Activated naive CD4-positive, alpha-beta T cell (primary cell): Measurements from ENCODE around the gene MYT1.
"Not testable (repeated sequence)": the region's sequence is repeated elsewhere in the genome, so short reads cannot be mapped to it uniquely, and the experiment has no call there.

ENCODE experiments used
- DNase-seq, 4 experiments: peaks; one replicate each; lab custom pipeline; 2025; lab: John Stamatoyannopoulos, UW

MYT1 gene

DNA sequence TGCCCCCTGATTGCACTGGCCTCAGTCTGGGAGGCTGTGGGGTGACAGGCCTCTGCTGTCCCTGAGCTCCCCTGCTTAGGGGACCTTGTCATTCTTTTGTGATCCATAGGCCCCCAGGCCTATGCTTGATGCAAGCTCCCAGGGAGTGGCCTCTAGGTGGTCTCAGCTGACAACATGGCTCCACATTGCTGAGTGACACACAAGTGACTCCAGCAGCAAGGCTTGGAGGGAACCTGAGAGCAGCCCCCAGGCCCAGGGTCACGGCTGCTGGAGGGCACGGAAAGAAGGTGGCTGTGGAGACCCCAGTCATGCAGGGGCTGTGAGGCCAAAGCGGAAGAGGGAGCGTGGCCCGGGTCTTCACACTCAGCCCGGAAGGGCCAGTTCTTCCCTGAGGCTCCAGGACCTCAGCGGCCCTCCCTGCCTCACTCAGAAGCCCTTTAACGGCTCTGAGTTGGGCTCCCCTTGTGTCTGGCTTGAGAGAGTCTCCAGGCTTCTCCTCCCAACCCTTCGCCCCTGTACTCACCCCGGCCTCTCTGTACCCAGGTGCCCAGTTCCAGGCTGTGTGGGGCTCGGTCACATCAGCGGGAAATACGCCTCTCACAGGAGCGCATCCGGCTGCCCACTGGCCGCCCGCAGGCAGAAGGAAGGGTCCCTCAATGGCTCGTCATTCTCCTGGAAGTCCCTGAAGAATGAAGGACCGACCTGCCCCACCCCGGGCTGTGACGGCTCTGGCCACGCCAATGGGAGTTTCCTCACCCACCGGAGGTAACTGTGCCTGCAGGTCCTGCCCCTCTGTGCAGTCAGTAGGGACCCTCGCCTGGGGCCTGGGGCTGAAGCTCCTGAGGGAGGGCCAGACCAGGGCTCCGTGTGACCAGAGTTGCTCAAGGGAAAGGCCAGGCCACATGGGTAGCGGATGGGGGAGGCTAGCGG lies 67.6 kb downstream of the MYT1 start:
- DNase-seq: no peak

DNA sequence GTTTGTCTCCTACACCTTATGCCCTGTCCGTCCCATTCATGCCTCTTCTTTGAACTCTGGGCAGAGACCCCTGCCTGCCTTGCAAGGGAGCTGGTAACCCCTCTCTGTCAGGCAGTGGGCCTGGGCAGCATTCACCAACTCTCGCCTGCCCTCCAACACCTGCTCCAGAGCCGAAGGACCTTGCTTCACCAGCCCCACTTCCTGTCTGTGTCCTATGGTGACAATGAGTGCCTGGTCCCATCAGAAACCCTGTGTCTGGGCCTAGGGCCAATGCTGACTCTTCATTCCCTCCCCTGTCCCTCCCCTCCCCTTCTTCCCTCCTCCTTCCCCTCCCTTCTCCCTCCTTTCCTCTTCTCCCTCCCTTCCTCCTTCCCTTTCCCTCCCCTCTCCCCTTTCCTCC lies 68.5 kb downstream of the MYT1 start:
- no peak for DNase-seq

DNA sequence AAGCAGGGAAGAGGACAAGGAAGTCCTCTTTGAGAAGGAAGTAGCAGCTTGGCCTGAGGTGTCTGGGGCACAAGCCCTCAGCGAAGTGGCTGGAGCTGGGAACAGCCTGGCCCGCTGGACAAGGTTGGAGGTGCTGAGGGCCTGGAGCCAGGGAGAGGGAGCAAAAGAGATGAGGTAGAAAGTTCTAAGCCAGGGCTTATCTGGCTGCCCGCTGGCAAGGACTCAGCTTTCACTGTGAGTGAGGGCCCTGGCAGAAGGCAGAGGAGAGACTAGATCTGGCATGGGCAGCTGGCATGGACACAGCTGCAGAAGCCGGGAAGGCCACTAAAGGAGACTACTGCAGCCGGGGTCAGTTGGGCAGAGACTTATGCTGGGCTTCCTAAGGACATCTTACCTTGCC lies 69.5 kb downstream of the MYT1 start:
- no peak for DNase-seq

DNA sequence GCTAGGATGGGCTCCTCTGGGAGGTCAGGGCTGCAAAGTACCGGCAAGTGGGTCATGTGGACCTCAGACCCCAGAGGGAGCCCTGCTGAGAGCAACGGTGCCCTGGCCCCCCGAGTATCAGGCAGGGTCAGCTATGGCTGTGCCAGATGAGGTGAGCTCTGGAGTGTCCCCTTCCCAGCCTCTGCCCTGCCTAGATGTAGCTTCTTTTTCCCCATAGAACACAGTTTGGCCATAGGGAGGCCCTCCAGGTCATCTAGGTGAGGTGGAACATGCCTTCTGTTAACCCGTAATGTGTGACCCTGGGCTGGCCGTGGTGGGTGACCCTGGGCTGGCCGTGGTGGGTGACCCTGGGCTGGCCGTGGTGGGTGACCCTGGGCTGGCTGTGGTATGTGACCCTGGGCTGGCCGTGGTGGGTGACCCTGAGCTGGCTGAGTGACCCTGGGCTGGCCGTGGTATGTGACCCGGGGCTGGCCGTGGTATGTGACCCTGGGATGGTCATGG lies 70.1 kb downstream of the MYT1 start:
- no peak for DNase-seq

DNA sequence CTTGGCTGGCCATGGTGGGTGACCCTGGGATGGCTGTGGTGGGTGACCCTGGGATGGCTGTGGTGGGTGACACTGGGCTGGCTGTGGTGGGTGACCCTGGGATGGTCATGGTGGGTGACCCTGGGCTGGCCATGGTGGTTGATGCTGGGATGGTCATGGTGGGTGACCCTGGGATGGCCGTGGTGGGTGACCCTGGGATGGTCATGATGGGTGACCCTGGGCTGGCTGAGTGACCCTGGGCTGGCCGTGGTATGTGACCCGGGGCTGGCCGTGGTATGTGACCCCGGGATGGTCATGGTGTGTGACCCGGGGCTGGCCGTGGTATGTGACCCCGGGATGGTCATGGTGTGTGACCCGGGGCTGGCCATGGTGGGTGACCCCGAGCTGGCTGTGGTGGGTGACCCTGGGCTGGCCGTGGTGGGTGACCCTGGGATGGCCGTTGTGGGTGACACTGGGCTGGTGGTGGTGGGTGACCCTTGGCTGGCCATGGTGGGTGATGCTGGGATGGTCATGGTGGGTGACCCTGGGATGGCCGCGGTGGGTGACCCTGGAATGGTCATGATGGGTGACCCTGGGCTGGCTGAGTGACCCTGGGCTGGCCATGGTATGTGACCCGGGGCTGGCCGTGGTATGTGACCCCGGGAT lies 70.8 kb downstream of the MYT1 start:
- not testable (repeated sequence) for DNase-seq

DNA sequence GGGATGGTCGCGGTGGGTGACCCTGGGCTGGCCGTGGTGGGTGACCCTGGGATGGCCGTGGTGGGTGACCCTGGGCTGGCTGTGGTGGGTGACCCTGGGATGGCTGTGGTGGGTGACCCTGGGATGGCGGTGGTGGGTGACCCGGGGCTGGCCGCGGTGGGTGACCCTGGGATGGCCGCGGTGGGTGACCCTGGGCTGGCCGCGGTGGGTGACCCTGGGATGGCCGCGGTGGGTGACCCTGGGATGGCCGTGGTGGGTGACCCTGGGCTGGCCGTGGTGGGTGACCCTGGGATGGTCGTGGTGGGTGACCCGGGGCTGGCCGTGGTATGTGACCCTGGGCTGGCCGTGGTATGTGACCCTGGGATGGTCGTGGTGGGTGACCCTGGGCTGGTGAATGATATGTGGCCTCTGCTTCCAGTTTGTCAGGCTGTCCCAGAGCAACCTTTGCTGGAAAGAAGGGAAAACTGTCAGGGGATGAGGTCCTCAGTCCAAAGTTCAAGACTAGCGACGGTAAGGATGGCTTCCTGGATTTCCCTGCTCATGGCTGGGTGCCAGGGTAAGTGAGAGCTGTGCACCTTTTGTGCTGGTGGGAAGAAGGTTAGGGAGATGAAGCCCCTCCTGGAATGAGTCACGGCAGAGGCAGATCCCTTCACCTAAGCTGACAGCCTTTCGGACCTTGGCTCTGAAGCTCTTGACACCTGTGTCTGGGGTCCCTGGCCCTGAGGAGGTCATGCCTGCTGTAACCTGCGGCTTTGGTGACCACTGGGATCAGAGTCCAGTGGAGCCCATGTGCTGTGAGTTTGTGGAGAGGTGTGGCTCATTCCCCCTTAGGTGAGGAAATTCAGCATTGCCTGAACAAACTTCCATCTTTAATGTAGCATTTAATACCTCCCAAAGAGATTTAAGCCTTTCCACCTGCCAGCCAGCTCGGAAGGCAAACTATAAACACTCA lies 72.2 kb downstream of the MYT1 start:
- no peak for DNase-seq

DNA sequence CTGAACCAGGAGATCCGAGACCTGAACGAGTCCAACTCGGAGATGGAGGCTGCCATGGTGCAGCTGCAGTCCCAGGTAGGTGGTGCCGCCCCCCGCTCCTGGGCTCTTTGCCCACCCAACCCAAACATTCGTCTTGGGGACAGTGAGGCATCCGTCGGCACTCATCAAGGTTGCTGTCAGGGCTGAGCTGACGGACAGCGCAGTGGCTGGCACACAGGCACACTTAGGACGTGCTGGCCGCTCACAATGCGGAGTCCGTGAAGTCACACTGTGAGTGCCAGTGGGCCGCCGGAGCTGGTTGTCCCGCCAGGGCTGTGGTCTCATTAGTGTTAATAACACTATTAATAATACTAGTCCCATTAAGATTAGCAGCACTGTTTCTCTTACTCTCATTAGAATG lies 73.1 kb downstream of the MYT1 start:
- DNase-seq: no peak

DNA sequence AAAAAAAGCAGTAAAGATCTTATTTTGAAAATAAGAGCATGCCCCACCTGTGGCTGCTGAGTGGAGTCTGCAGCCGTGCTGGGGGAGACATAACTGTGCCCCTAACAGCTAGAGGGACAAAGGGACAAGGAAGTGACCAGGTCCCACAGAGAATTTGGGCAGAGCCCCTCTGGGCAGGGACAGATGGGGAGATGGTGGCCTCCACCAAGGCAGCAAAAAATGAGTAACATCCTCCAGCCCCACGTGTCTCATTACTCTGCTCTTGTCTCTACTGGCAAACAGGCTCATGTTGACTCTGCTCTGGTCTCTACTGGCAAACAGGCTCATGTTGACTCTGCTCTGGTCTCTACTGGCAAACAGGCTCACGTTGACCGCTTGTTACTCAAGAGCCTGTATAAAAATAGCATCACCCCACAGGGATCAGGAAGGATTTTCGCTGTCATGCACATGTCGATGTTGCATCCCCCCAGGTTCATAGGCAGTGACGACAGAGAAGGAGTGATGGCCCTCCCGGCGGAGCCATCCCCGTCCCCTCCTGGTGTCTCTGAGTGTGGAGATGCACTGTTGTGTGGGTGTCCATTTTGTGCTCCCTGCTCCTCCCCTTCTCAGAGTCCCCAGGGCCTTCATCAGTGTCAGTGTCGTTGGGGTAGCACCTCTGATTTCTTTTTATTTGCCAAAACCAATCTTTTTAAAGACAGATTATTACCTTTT lies 74.0 kb downstream of the MYT1 start:
- DNase-seq: no peak

DNA sequence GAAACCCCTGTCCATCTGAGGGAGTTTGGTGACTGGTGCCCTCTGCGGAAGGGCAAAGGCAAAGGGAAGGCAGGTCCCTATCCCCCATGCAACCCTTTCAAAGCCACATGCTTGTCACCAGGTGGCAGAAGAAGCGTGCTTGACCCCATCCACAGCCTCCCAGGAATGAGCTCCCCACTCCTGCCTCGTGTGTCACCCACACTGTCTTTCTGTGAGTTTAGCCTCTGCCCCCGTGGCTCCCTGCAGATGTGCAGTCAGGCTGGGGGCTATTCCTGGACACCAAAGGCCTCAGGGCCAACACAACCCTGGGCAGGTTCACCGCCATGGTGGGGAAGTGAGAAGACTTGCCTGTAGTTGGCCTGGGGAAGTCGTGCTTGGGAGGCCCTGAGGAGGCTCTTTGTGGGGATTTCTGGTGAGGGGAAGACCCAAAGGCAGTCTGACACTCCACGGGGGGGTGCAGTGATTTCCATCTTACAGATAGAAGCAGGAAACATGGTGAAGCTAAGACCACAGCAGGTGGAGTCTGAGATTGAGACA lies 74.7 kb downstream of the MYT1 start:
- no peak for DNase-seq

DNA sequence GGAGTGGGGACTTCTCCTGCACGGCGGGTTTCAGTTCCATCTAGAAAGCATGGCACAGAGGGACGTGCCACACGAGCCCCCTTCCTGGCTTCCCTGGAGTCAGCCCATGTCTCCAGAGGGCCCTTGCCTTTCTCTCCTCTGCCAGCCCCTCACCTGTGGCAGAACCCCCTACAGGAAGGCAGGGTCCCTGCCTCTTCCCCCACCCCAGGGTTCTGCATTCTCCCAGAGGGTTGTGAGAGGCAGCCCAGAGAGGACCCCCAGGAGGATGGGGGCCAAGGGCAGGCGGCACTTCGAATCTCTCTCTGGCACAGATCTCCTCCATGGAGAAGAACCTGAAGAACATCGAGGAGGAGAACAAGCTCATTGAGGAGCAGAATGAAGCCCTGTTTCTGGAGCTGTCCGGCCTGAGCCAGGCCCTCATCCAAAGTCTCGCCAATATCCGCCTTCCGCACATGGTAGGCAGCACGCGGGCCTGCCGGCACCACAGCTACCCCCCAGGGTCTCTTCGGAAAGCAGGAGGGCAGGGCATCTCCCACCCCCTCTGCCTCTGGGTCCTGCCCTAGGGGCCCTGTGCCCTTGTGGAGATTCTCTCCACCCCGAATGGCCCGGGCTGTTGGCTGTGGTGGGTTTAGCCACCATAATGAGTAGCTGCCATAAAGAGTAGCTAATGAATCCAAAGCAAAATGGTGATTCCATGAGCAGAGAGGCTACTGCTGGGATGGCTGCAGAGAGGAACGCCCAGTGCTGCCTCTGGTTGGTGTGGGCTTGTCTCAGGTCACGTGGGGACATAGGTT lies 75.4 kb downstream of the MYT1 start:
- DNase-seq: no peak

DNA sequence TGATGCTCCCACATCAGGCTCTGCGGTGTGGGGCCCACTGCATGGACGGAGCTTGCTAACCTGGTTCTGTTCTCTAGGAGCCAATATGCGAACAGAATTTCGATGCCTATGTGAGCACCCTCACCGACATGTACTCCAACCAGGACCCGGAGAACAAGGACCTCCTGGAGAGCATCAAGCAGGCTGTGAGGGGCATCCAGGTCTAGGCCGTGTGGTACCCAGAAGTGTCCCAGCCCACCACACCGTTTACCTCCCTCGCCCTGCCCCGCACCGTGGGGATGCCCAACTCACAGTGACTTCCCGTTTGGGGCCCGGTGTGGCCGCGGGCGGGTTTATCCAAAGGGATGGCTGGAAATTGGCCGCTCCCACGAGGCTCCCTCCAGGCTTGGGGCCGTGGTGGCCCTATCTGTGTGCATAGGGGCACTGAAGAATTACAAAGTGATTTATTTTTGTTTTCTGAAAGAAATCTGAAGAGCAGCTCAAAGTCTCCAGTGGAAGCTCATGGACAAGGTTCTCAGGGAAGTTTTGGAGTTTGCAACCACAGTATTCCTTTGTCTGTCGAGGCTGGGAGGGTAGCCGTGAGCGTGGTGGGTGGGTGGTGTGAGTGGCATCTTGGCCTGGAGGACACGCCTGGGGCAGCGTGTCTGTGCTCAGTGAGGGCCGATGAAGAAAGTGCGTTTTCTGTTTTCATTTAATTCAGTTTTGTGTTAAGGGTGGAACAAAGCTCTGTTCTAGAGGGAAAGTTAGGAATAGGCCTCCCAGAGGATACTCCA lies 76.2 kb downstream of the MYT1 start:
- DNase-seq: no peak

DNA sequence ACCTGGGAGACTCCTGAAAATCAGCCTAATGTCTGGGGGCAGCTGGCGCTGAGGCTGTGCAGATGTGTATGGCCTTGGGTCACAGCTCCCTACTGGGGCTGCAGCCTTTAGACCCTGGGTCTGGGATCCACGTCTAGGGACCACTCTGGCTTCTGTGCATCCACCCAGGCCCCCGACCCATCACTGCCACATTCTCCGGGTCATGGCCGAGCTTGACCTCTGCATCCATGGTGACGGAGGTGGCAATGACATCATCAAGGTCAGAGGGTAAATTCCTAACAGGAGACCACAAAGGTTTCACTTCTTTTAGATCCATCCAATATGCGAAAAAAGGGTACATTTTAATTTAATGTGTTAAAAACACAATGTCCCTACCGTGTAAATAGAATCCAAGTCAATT lies 76.8 kb downstream of the MYT1 start:
- DNase-seq: no peak

DNA sequence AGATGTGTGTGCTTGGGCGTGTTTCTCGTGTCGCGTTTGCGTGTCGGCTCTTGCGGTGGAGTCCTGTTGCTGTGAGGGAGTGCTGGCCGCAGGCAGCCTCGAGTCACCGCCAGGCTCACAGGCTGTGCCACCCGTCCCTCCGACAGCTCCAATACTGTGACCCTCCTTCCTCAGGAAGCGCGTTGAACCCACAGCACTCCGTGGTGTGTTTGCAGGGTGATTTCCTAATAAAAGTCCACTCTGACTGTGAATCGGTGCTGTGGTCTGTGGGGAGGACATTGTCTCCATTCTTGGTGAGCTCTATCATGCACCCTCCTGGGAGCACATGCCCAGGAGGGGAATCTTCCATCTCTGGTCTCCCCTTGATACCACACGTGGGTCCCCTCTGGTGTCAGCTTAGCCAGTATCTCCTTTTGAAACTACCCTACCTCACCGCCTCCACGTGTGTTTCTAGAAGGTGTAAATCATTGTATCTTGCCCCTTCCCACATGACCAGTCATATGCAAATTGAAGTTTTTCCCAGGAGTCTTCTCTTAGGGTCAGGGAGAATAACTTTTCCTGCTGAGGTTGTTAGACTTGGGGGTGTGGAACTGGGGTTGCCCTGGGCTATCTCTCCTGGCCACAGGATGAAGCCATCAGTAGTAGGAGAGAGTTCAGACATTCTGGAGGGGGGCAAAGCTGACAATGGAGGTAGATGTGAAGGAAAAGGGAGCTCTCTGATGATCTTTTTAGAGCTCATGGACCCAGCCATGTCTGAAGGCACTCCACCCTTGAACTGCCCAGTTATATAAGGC lies 77.9 kb downstream of the MYT1 start:
- no peak for DNase-seq

DNA sequence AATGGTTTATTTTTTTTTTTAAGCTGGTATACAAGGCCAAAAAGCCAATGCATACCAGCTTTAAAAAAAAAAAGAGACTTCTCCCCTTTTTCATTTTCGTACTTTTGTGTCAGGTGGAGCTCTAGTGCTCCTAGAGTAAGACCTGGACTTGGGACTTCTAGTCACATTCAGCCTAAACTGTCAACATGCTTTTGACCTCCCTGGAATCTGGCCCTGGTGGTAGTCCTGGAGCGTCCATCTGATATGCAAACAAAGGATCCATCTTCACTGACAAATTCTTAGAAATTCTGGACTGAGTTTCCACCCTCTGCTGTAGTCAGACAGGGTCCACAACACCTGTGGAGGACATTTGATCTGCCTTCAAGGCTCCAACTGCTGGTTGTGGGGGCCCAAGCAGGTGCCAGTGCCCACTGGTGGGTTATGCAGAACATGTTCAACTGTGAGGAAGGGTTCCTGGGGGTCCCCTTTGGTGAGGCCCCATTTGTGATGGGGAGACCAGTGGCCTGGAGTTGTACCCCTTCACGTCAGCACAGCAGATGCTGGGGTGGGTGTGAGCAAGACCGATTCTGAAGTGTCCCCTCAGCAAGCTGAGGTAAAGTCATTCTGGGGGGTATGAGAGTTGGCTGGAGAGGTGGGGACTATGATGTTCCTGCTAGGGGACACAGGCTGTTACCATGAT lies 78.7 kb downstream of the MYT1 start:
- no peak for DNase-seq

DNA sequence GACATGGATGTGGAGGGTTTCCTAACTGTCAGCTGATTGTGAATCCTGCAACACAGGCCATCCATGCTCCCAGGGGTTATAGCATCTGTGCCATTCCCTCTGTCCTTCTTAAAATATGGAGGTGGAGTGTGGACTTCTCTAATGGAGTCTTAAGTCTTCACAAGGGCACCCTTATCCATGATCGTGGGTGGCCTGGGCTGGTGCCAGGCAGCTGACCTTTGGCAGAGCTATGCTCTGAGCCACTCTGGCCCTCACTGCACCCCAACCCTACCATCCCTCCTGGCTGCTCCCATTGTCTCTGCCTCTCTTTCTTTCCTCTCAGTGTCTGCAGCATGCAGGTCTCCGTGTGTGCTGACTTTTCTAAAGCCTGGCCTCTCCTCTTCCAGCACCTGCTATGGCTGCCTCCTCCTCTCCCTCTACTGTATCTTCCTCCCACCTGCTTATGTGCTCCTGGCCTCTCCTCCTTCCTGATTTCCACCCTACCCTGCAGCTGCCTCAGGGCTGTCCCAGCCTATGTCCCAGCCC lies 80.1 kb downstream of the MYT1 start:
- no peak for DNase-seq

DNA sequence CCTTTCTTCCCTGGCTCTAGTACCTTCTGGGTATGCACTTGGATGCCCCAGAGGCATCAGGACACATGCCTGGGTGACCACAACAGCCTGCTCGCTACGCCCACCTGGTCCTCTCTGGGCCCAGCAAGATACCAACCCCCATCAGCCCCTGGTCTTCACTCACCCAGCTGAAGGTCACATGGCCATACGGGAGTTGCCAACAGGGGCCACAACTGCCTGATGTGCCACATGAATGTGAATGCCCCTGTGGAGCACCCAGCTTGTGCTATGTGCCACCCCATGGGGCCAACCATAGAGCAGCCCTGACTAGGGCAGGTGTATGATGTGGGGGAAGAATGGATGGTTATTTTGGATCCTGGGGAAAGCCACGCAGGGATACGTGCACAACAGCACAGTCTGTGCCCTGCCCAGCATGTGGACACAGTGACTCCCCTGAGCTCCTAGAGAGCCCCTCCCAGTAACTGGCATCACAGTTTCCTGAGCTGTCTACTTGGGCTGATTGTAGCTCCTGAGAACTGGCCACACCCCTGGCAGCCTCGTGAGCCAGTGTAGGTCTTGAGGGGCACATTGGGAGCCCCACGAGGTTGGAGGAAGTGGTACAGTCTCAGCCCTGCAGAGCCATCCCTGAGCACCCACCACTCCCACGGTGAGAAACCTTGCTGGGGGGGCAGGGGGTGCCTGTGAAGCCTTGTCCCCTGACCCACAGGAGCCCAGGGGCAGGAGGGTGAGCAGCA lies 80.8 kb downstream of the MYT1 start:
- DNase-seq: no peak
